Heart left ventricle (tissue), 13 donors: ENCODE measurements around the gene GUCA1C.
A peak's percentile ranks its signal among the peaks of the same experiment; 100 is the strongest.

Experiments
- CTCF ChIP-seq, 12 donors: fragments of 200-600 bp; sonication (generic) in 4 of 12; IDR thresholded peaks; one replicate each; pipeline versions ENCODE4 v1.5.0 to v1.8.0; 2018 to 2022; ENCODE audit warnings: antibody characterized with exemption in 12 of 12, mild to moderate bottlenecking in 5 of 12
- POLR2A ChIP-seq, 2 donors: fragments of 450-650 bp; IDR thresholded peaks; one replicate each; pipeline ENCODE4 v1.6.1; 2017; ENCODE audit warnings: antibody characterized with exemption in 2 of 2, mild to moderate bottlenecking in 2 of 2, moderate library complexity in 2 of 2
- donor health status: ischemic (EF 13 %, LVEDD 7.1; RV severe dilation, severe dysfunction).
- donor health status: DM: no; HTN: yes; CAD: no.
- donor health status: DM: no; HTN: no; CAD: no.
- donor health status: ischemic (EF 25% LVEDD 6.9; RV normal size, moderate dysfunction).
- donor health status: ischemic (EF 25% LVEDD 5.7; RV mildly dilated, moderate dysfunction).
- donor health status: ischemic (EF 35%, LVEDD 5.7; RV mildly dilated, moderate dysfunction).
- donor health status: nonischemic (EF 11% LVEDD 7.7; RV severe dilation, severe dysfunction).
- donor health status: DM: yes; HTN: yes; CAD: no.
- donor health status: PGD.
- donor health status: ischemic (EF 29% LVEDD 5.4; RV normal size, mild dysfunction).
- donor health status: nonischemic (EF 23%, LVEDD 6.1; RV moderate dilation, normal function).

- TF ChIP-seq POLR2A (IDR thresholded peaks at IDR 0.05) (no peak), CTCF (IDR thresholded peaks at IDR 0.05) (peak; percentile 55 to 78 (median 70))
These were observed 38.7 kb downstream of the GUCA1C start for GRCh38 chr3:108914774-108915641.
